ENCODE data around the gene C16orf90.

GRCh38 chr16:3487521-3488410 is 7.5 kb downstream of the C16orf90 start:
- TF ChIP-seq CTCF (IDR thresholded peaks at IDR 0.05) (no peak), POLR2A (IDR thresholded peaks at IDR 0.05) (no peak)

All from upper lobe of left lung (tissue), 4 donors.